ENCODE results near the gene MYCBP2. TPM values are rescaled to one million over a fixed set of nuclear protein-coding genes. Genes with fewer than 3 reads are reported as not detected.

MYCBP2 gene
- total RNA-seq, 1 donor from 2014 or later, result 37.4 TPM

- no peak for FAIRE-seq
- no peaks in the 10 kb centered on the region for H3K27me3 ChIP-seq (ENCODE audit: control insufficient read depth, insufficient read depth, low read length)
- peaks cover 6% of the 10 kb centered on the region for H3K36me3 ChIP-seq (ENCODE audit: control insufficient read depth, insufficient read depth, low read length)
- DNase-seq (ENCODE audit: low read depth), result no peak
- no peak for TF ChIP-seq CTCF (IDR thresholded peaks at IDR 0.05; ENCODE audit: insufficient read depth, low read length, severe bottlenecking)
- no peak overlapping the region for H3K4me3 ChIP-seq (ENCODE audit: low read depth, low read length)
Measured at GRCh38 chr13:77056886-77057285, 270.0 kb downstream of the MYCBP2 start.

- DNase-seq (ENCODE audit: low read depth), result no peak
- Histone ChIP-seq H3K4me3 (ENCODE audit: low read depth, low read length) (no peak overlapping the region), H3K36me3 (ENCODE audit: control insufficient read depth, insufficient read depth, low read length) (peaks cover 8% of the 10 kb centered on the region), H3K27me3 (ENCODE audit: control insufficient read depth, insufficient read depth, low read length) (no peaks in the 10 kb centered on the region)
- no peak for FAIRE-seq
- TF ChIP-seq CTCF (IDR thresholded peaks at IDR 0.05; ENCODE audit: insufficient read depth, low read length, severe bottlenecking), result no peak
Measured at GRCh38 chr13:77056382-77056781, 270.5 kb downstream of the MYCBP2 start.

- FAIRE-seq (no peak), DNase-seq (ENCODE audit: low read depth) (no peak)
- Histone ChIP-seq H3K4me3 (ENCODE audit: low read depth, low read length) (no peak overlapping the region), H3K36me3 (ENCODE audit: control insufficient read depth, insufficient read depth, low read length) (peaks cover 8% of the 10 kb centered on the region), H3K27me3 (ENCODE audit: control insufficient read depth, insufficient read depth, low read length) (no peaks in the 10 kb centered on the region)
- TF ChIP-seq CTCF (IDR thresholded peaks at IDR 0.05; ENCODE audit: insufficient read depth, low read length, severe bottlenecking), result no peak
Measured at GRCh38 chr13:77055158-77055557, 271.7 kb downstream of the MYCBP2 start.

GRCh38 chr13:77053192-77053591, 273.7 kb downstream of the MYCBP2 start:
- DNase-seq (ENCODE audit: low read depth) (no peak), FAIRE-seq (no peak)
- no peaks in the 10 kb centered on the region for H3K27me3 ChIP-seq (ENCODE audit: control insufficient read depth, insufficient read depth, low read length)
- no peak for TF ChIP-seq CTCF (IDR thresholded peaks at IDR 0.05; ENCODE audit: insufficient read depth, low read length, severe bottlenecking)
- H3K4me3 ChIP-seq (ENCODE audit: low read depth, low read length), result no peak overlapping the region
- peaks cover 8% of the 10 kb centered on the region for H3K36me3 ChIP-seq (ENCODE audit: control insufficient read depth, insufficient read depth, low read length)

- no peak overlapping the region for H3K4me3 ChIP-seq (ENCODE audit: low read depth, low read length)
- H3K27me3 ChIP-seq (ENCODE audit: control insufficient read depth, insufficient read depth, low read length), result no peaks in the 10 kb centered on the region
- peaks cover 2% of the 10 kb centered on the region for H3K36me3 ChIP-seq (ENCODE audit: control insufficient read depth, insufficient read depth, low read length)
- no peak for TF ChIP-seq CTCF (IDR thresholded peaks at IDR 0.05; ENCODE audit: insufficient read depth, low read length, severe bottlenecking)
- no peak for FAIRE-seq
- no peak for DNase-seq (ENCODE audit: low read depth)
Measured at GRCh38 chr13:77048681-77049080, 278.2 kb downstream of the MYCBP2 start.

GRCh38 chr13:77047649-77048343, 279.1 kb downstream of the MYCBP2 start:
- Histone ChIP-seq H3K36me3 (ENCODE audit: control insufficient read depth, insufficient read depth, low read length) (peaks cover 2% of the 10 kb centered on the region), H3K4me3 (ENCODE audit: low read depth, low read length) (no peak overlapping the region), H3K27me3 (ENCODE audit: control insufficient read depth, insufficient read depth, low read length) (no peaks in the 10 kb centered on the region)
- no peak for DNase-seq (ENCODE audit: low read depth)
- no peak for TF ChIP-seq CTCF (IDR thresholded peaks at IDR 0.05; ENCODE audit: insufficient read depth, low read length, severe bottlenecking)
- FAIRE-seq, result no peak

Data from bronchial epithelial cell (primary cell).